Activated CD8-positive, alpha-beta T cell treated with anti-CD3 and anti-CD28 coated beads, Interleukin-2, amount 10 ng/mL, durations not matched to agents 7 days and 5 days (primary cell): Measurements from ENCODE around the gene OR6C1. TPM values are rescaled to one million over a fixed set of nuclear protein-coding genes. Genes with fewer than 3 reads are reported as not detected.
"Not testable (repeated sequence)": the region's sequence is repeated elsewhere in the genome, so short reads cannot be mapped to it uniquely, and the experiment has no call there.

ENCODE experiments used
- ATAC-seq: fragments of 150-1000 bp; cut with Tn5 transposase; one replicate; pipeline ENCODE4 v1.10.0; 2021; ENCODE audit warnings: moderate library complexity
- CTCF ChIA-PET: fragments of 350-600 bp; sonication (Branson Sonifier 250); formaldehyde crosslinking; loops from one replicate; lab custom pipeline; 2021; ENCODE audit warnings: antibody characterized with exemption; lab: Charles Lee
- POLR2A ChIA-PET: fragments of 350-600 bp; sonication (Branson Sonifier 250); formaldehyde crosslinking; loops from one replicate; lab custom pipeline; 2021; ENCODE audit warnings: antibody characterized with exemption; lab: Charles Lee
- DNase-seq: peaks from one replicate; pipeline ENCODE4 v3.0.0-alpha.2; 2020
- H3K27ac Mint-ChIP-seq: one replicate; pipeline ENCODE4 v1.8.0; 2021; ENCODE audit warnings: mild to moderate bottlenecking, mixed read lengths
- H3K27me3 Mint-ChIP-seq: one replicate; pipeline ENCODE4 v1.8.0; 2021; ENCODE audit warnings: low read depth, mixed read lengths
- H3K36me3 Mint-ChIP-seq: one replicate; pipeline ENCODE4 v1.8.0; 2021; ENCODE audit warnings: low read depth, mixed read lengths
- H3K4me1 Mint-ChIP-seq: one replicate; pipeline ENCODE4 v1.8.0; 2021; ENCODE audit warnings: low read depth, mixed read lengths
- H3K4me3 Mint-ChIP-seq: one replicate; pipeline ENCODE4 v1.8.0; 2021; ENCODE audit warnings: mild to moderate bottlenecking, mixed read lengths
- H3K9me3 Mint-ChIP-seq: one replicate; pipeline ENCODE4 v1.8.0; 2022; ENCODE audit warnings: mixed read lengths; ENCODE audit not compliant: insufficient read depth
- total RNA-seq, 2 experiments: library from RNA; stranded (reverse); gene quantifications; one replicate each; pipeline ENCODE4 v1.2.3, GENCODE V29; 2021

The OR6C1 gene
- total RNA-seq: not detected

DNA sequence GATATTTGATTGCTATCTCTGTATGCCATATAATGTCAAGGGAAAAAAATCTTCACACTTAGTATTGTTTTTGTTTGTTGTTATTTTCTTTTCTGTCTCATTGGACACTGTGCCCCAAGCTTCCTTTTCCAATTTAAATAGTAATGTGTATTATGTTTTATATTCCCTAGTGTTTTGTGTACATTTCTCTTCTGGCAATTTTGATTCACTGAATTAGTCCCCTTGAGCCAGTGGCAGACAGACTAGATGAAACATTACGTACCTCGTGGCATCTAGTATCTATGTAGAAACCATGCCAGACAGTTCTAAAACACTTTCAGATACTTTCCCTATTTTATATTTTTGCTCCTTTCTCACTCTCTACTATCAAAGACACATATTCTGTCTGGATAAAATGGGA lies at the start of gene OR6C1:
OR6C1 (plus strand) TSS at position 301 of the 400 bp plus-strand sequence. CDS start 6,257 bp downstream, outside the sequence.
- H3K36me3 Mint-ChIP-seq: no peaks in the 10 kb centered on the region
- H3K4me3 Mint-ChIP-seq: no peak within 1 kb of the TSS
- H3K4me1 Mint-ChIP-seq: no peaks in the 10 kb centered on the region
- ATAC-seq (no peak), DNase-seq (no peak)
- H3K27ac Mint-ChIP-seq: no peak within 1 kb of the TSS
- POLR2A ChIA-PET: no interaction called here
- H3K9me3 Mint-ChIP-seq: no peaks in the 10 kb centered on the region
- H3K27me3 Mint-ChIP-seq: peaks cover 13% of the 10 kb centered on the region
- CTCF ChIA-PET: no interaction called here

DNA sequence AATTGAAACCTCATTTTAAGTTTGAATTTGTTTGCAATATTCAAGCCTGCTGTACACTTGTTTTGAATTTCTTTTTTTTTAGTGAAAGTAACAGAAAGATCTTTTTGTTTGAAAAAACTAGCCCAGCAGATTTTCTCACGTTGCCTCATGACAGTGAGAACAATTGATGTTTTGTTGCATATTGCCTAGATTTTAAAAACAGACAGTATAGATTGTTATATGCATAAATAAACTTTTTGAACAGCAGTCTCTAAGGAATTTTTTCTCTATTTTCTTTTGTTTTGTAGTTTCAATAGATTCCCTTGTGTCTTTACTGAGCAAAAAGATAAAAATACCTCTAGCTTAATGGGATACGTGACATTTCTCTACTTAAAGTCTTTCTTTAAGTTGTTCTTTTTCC lies 33.2 kb upstream of the OR6C1 start:
- no peaks in the 10 kb centered on the region for H3K4me1 Mint-ChIP-seq
- H3K36me3 Mint-ChIP-seq: no peaks in the 10 kb centered on the region
- ChIA-PET POLR2A (no interaction called here), CTCF (no interaction called here)
- H3K9me3 Mint-ChIP-seq: no peaks in the 10 kb centered on the region
- H3K27ac Mint-ChIP-seq: no peak overlapping the region
- H3K27me3 Mint-ChIP-seq: peaks cover 11% of the 10 kb centered on the region
- H3K4me3 Mint-ChIP-seq: no peak overlapping the region
- ATAC-seq: no peak
- DNase-seq: no peak

- H3K9me3 Mint-ChIP-seq: no peaks in the 10 kb centered on the region
- no peaks in the 10 kb centered on the region for H3K4me1 Mint-ChIP-seq
- H3K36me3 Mint-ChIP-seq: no peaks in the 10 kb centered on the region
- CTCF ChIA-PET: no interaction called here
- DNase-seq (no peak), ATAC-seq (no peak)
- H3K4me3 Mint-ChIP-seq: no peak overlapping the region
- H3K27ac Mint-ChIP-seq: no peak overlapping the region
- POLR2A ChIA-PET: no interaction called here
- no peaks in the 10 kb centered on the region for H3K27me3 Mint-ChIP-seq
Measured at GRCh38 chr12:55289999-55290398, 24.1 kb upstream of the OR6C1 start.

DNA sequence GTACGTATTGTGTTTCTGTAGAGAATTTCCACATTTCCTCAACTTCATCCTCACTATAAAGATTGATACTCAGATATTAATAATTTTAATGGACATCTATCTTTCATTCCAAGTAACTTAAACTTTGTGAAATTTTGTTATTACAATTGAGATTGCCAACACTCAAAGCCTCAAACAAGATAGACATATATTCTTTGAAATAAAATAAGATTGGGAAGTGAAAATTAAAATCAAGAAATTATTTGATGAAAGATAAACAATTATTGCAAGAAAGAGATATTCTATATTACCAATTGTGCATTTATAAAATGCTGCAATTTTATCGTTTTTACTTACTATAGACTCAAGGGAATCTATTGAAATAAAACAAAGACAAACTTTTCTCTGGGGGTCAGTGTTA lies 17.7 kb upstream of the OR6C1 start, which contains the start of gene OR6C6:
OR6C6 (minus strand) TSS at position 101 of the 400 bp plus-strand sequence. CDS start 1,337 bp downstream, outside the sequence.
- ATAC-seq (no peak), DNase-seq (no peak)
- H3K4me1 Mint-ChIP-seq: no peaks in the 10 kb centered on the region
- CTCF ChIA-PET: no interaction called here
- H3K36me3 Mint-ChIP-seq: no peaks in the 10 kb centered on the region
- peaks cover 2% of the 10 kb centered on the region for H3K27me3 Mint-ChIP-seq
- no peak within 1 kb of the TSS for H3K27ac Mint-ChIP-seq
- H3K4me3 Mint-ChIP-seq: no peak within 1 kb of the TSS
- H3K9me3 Mint-ChIP-seq: no peaks in the 10 kb centered on the region
- POLR2A ChIA-PET: no interaction called here

DNA sequence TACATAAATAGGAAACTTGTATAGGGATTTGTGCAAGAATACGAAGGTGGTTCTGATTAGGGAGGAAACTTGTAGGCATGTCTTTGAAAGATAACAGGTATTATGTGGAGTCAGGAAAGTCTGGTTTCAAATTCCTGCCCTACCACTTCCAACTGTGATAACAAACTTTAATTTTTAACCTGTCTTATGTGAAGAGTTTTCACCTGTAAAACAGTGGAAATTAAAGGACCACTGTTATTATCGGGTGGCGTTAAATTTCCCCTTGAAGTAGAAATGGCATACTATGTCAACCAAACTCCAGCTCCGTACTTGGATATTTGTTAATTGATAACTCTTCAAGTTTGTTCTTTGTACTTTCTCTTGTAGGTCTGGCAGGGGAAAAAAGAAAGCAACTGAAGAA lies 6.1 kb downstream of the OR6C1 start:
- H3K36me3 Mint-ChIP-seq: no peaks in the 10 kb centered on the region
- no peaks in the 10 kb centered on the region for H3K4me1 Mint-ChIP-seq
- no peak for DNase-seq
- ChIA-PET CTCF (no interaction called here), POLR2A (no interaction called here)
- H3K27ac Mint-ChIP-seq: no peak overlapping the region
- ATAC-seq: no peak
- H3K4me3 Mint-ChIP-seq: no peak overlapping the region
- H3K27me3 Mint-ChIP-seq: peaks cover 8% of the 10 kb centered on the region
- H3K9me3 Mint-ChIP-seq: no peaks in the 10 kb centered on the region

- H3K4me1 Mint-ChIP-seq, DNase-seq, ATAC-seq, H3K9me3 Mint-ChIP-seq, H3K4me3 Mint-ChIP-seq, CTCF ChIA-PET, H3K36me3 Mint-ChIP-seq, H3K27ac Mint-ChIP-seq, H3K27me3 Mint-ChIP-seq, POLR2A ChIA-PET: not testable (repeated sequence)
Measured at GRCh38 chr12:55325801-55326200, 11.7 kb downstream of the OR6C1 start.

DNA sequence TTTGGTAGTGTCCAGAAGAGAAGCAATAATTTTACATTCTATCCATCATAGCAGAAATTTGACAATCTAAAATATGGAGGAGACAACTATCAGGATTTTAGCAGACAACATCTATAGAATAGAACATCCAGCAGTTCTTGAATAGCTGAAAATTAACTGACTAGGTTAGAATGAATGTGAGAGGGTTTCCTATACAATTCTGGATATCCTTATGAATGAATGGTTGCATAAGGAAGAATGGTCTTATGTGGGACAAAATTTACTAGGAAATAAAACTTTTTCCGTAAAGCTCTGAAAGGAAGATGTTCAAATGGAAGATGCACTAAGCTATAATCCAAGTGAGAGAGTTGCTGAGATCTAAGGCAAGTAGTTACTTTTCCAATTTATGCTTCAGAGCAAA lies 16.3 kb downstream of the OR6C1 start, which contains the start of gene OR6C3:
OR6C3 (plus strand) TSS at position 301 of the 400 bp plus-strand sequence. CDS start 955 bp downstream, outside the sequence.
- Mint-ChIP-seq H3K27me3 (peaks cover 5% of the 10 kb centered on the region), H3K4me3 (no peak within 1 kb of the TSS), H3K36me3 (no peaks in the 10 kb centered on the region), H3K9me3 (no peaks in the 10 kb centered on the region), H3K4me1 (no peaks in the 10 kb centered on the region), H3K27ac (no peak within 1 kb of the TSS)
- ATAC-seq: no peak
- CTCF ChIA-PET: no interaction called here
- no peak for DNase-seq
- POLR2A ChIA-PET: no interaction called here

DNA sequence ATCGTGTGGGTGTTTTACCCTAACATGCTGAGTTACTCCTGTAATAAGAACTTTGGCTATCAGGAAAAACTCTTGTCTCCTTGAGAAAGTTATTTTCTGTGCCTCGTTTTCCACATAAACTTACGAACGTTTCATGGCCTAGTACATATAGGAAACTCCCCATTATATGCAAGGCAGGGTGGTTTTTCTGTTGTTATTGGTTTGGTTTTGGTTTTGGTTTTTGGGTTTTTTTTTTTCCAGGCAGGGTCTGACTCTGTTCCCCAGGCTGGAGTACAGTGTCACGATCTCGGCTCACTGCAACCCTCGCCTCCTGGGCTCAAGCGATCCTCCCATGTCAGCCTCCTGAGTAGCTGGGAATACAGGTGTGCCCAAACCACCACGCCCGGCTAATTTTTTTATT lies 21.9 kb downstream of the OR6C1 start:
- Mint-ChIP-seq H3K27me3 (peaks cover 7% of the 10 kb centered on the region), H3K9me3 (no peaks in the 10 kb centered on the region), H3K4me1 (no peaks in the 10 kb centered on the region), H3K36me3 (no peaks in the 10 kb centered on the region), H3K27ac (no peak overlapping the region), H3K4me3 (no peak overlapping the region)
- DNase-seq (no peak), ATAC-seq (no peak)
- POLR2A ChIA-PET: no interaction called here
- CTCF ChIA-PET: no interaction called here

DNA sequence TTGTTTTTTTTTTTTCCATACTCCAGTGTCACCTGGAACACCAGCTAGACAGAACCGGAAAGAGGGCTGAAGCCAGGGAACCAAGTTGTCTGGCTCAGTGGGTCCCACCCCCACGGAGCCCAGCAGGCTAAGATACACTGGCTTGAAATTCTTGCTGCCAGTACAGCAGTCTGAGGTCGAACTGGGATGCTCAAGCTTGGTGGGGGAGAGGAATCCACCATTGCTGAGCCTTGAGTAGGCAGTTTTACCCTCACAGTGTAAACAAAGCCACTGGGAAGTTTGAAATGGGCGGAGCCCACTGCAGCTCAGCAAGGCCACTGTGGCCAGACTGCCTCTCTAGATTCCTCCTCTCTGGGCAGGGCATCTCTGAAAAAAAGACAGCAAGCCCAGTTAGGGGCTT lies 41.2 kb downstream of the OR6C1 start:
- H3K27ac Mint-ChIP-seq, H3K27me3 Mint-ChIP-seq, H3K9me3 Mint-ChIP-seq, H3K36me3 Mint-ChIP-seq, H3K4me3 Mint-ChIP-seq, H3K4me1 Mint-ChIP-seq, DNase-seq, ATAC-seq, POLR2A ChIA-PET, CTCF ChIA-PET: not testable (repeated sequence)

DNA sequence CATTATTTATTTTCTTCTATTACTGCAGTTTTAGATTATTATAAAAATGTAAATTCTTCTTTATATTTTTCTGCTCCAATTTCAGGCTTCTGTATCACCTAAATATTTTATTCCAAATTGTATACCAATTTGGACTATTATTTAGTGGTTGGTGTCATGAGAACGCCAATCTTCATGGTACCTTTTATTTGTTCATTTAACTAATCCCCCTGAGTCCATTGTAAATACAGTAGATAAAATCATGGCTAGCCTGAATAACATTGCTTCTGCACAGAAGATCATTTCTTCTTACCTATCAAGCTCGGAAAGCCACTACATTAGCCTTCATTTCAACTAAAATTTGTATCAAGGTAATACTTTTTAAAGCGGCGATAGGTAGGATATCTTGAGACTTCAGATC lies 48.5 kb downstream of the OR6C1 start, which contains the start of gene OR6C75:
OR6C75 (plus strand) TSS at position 301 of the 400 bp plus-strand sequence. CDS start 2,136 bp downstream, outside the sequence.
- no peaks in the 10 kb centered on the region for H3K9me3 Mint-ChIP-seq
- no peaks in the 10 kb centered on the region for H3K36me3 Mint-ChIP-seq
- H3K4me1 Mint-ChIP-seq: no peaks in the 10 kb centered on the region
- CTCF ChIA-PET: interaction anchor here (1.2 kb wide), 1 partner anchor 11 kb away, joined by 3 read pairs; no protein-coding TSS in a partner anchor
- POLR2A ChIA-PET: no interaction called here
- no peak within 1 kb of the TSS for H3K4me3 Mint-ChIP-seq
- ATAC-seq (no peak), DNase-seq (no peak)
- H3K27me3 Mint-ChIP-seq: peaks cover 6% of the 10 kb centered on the region
- H3K27ac Mint-ChIP-seq: no peak within 1 kb of the TSS

DNA sequence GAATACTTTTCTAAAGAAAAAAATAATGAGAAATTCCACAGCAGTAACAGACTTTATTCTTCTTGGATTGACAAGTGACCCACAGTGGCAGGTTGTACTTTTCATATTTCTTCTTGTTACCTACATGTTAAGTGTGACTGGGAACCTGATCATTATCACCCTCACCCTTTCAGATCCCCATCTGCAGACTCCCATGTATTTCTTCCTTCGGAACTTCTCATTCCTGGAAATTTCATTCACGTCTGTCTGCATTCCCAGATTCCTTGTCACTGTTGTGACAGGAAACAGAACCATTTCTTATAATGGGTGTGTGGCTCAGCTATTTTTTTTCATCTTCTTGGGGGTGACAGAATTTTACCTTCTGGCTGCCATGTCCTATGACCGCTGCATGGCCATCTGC lies 50.9 kb downstream of the OR6C1 start:
- Mint-ChIP-seq H3K27me3 (peaks cover 6% of the 10 kb centered on the region), H3K36me3 (no peaks in the 10 kb centered on the region), H3K4me3 (no peak overlapping the region), H3K27ac (no peak overlapping the region), H3K9me3 (no peaks in the 10 kb centered on the region), H3K4me1 (no peaks in the 10 kb centered on the region)
- DNase-seq (no peak), ATAC-seq (no peak)
- ChIA-PET CTCF (no interaction called here), POLR2A (no interaction called here)
